ENCODE data around the gene CXCR4.

CXCR4 gene

GRCh38 chr2:136139631-136140030 is 21.7 kb upstream of the CXCR4 start:
- H3K27me3 ChIP-seq (ENCODE audit: control insufficient read depth, insufficient read depth, low read length): peaks cover 2% of the 10 kb centered on the region
- H3K4me3 ChIP-seq (ENCODE audit: low read length): no peak overlapping the region
- no peaks in the 10 kb centered on the region for H3K9me3 ChIP-seq (replicated peaks; ENCODE audit: low read length)
- no peak overlapping the region for H3K9ac ChIP-seq (ENCODE audit: low read depth, low read length)
- H3K36me3 ChIP-seq (ENCODE audit: insufficient read depth, low read length): no peaks in the 10 kb centered on the region
- no peak overlapping the region for H3K4me2 ChIP-seq (ENCODE audit: low read length)
- no peaks in the 10 kb centered on the region for H3K4me1 ChIP-seq (ENCODE audit: control insufficient read depth, insufficient read depth, low read length)

GRCh38 chr2:136137982-136138381 is 20.0 kb upstream of the CXCR4 start:
- no peak overlapping the region for H3K4me2 ChIP-seq (ENCODE audit: low read length)
- no peak overlapping the region for H3K4me3 ChIP-seq (ENCODE audit: low read length)
- no peaks in the 10 kb centered on the region for H3K4me1 ChIP-seq (ENCODE audit: control insufficient read depth, insufficient read depth, low read length)
- no peaks in the 10 kb centered on the region for H3K36me3 ChIP-seq (ENCODE audit: insufficient read depth, low read length)
- no peaks in the 10 kb centered on the region for H3K9me3 ChIP-seq (replicated peaks; ENCODE audit: low read length)
- H3K9ac ChIP-seq (ENCODE audit: low read depth, low read length): no peak overlapping the region
- peaks cover 2% of the 10 kb centered on the region for H3K27me3 ChIP-seq (ENCODE audit: control insufficient read depth, insufficient read depth, low read length)

- Histone ChIP-seq H3K9me3 (replicated peaks; ENCODE audit: low read length) (no peaks in the 10 kb centered on the region), H3K27me3 (ENCODE audit: control insufficient read depth, insufficient read depth, low read length) (peaks cover 2% of the 10 kb centered on the region), H3K4me2 (ENCODE audit: low read length) (no peak overlapping the region), H3K4me3 (ENCODE audit: low read length) (no peak overlapping the region), H3K36me3 (ENCODE audit: insufficient read depth, low read length) (no peaks in the 10 kb centered on the region), H3K9ac (ENCODE audit: low read depth, low read length) (no peak overlapping the region), H3K4me1 (ENCODE audit: control insufficient read depth, insufficient read depth, low read length) (no peaks in the 10 kb centered on the region)
Observed at GRCh38 chr2:136136931-136137330, 19.0 kb upstream of the CXCR4 start.

GRCh38 chr2:136135921-136136906 is 18.3 kb upstream of the CXCR4 start:
- Histone ChIP-seq H3K27me3 (ENCODE audit: control insufficient read depth, insufficient read depth, low read length) (peaks cover 2% of the 10 kb centered on the region), H3K9me3 (replicated peaks; ENCODE audit: low read length) (no peaks in the 10 kb centered on the region), H3K4me1 (ENCODE audit: control insufficient read depth, insufficient read depth, low read length) (no peaks in the 10 kb centered on the region)

GRCh38 chr2:136135462-136135861 is 17.5 kb upstream of the CXCR4 start:
- Histone ChIP-seq H3K4me1 (ENCODE audit: control insufficient read depth, insufficient read depth, low read length) (no peaks in the 10 kb centered on the region), H3K9ac (ENCODE audit: low read depth, low read length) (no peak overlapping the region), H3K4me3 (ENCODE audit: low read length) (no peak overlapping the region), H3K4me2 (ENCODE audit: low read length) (no peak overlapping the region), H3K36me3 (ENCODE audit: insufficient read depth, low read length) (no peaks in the 10 kb centered on the region), H3K9me3 (replicated peaks; ENCODE audit: low read length) (no peaks in the 10 kb centered on the region), H3K27me3 (ENCODE audit: control insufficient read depth, insufficient read depth, low read length) (peaks cover under 1% of the 10 kb centered on the region)

More at GRCh38 chr2:136135921-136136906, 18.3 kb upstream of the CXCR4 start:
- no peak overlapping the region for H3K9ac ChIP-seq (ENCODE audit: low read depth, low read length)
- no peak overlapping the region for H3K4me2 ChIP-seq (ENCODE audit: low read length)
- H3K36me3 ChIP-seq (ENCODE audit: insufficient read depth, low read length): no peaks in the 10 kb centered on the region
- no peak overlapping the region for H3K4me3 ChIP-seq (ENCODE audit: low read length)

- Histone ChIP-seq H3K27me3 (ENCODE audit: control insufficient read depth, insufficient read depth, low read length) (no peaks in the 10 kb centered on the region), H3K4me2 (ENCODE audit: low read length) (no peak overlapping the region), H3K4me1 (ENCODE audit: control insufficient read depth, insufficient read depth, low read length) (no peaks in the 10 kb centered on the region), H3K9me3 (replicated peaks; ENCODE audit: low read length) (no peaks in the 10 kb centered on the region), H3K36me3 (ENCODE audit: insufficient read depth, low read length) (no peaks in the 10 kb centered on the region), H3K4me3 (ENCODE audit: low read length) (no peak overlapping the region), H3K9ac (ENCODE audit: low read depth, low read length) (no peak overlapping the region)
Observed at GRCh38 chr2:136134126-136134525, 16.2 kb upstream of the CXCR4 start.

GRCh38 chr2:136133586-136133985 is 15.6 kb upstream of the CXCR4 start:
- no peak overlapping the region for H3K4me3 ChIP-seq (ENCODE audit: low read length)
- H3K9me3 ChIP-seq (replicated peaks; ENCODE audit: low read length): no peaks in the 10 kb centered on the region
- H3K36me3 ChIP-seq (ENCODE audit: insufficient read depth, low read length): no peaks in the 10 kb centered on the region
- H3K27me3 ChIP-seq (ENCODE audit: control insufficient read depth, insufficient read depth, low read length): peaks cover 4% of the 10 kb centered on the region
- no peak overlapping the region for H3K9ac ChIP-seq (ENCODE audit: low read depth, low read length)
- H3K4me2 ChIP-seq (ENCODE audit: low read length): no peak overlapping the region
- H3K4me1 ChIP-seq (ENCODE audit: control insufficient read depth, insufficient read depth, low read length): no peaks in the 10 kb centered on the region

GRCh38 chr2:136133176-136133575 is 15.2 kb upstream of the CXCR4 start:
- Histone ChIP-seq H3K36me3 (ENCODE audit: insufficient read depth, low read length) (no peaks in the 10 kb centered on the region), H3K9ac (ENCODE audit: low read depth, low read length) (no peak overlapping the region), H3K9me3 (replicated peaks; ENCODE audit: low read length) (no peaks in the 10 kb centered on the region), H3K4me1 (ENCODE audit: control insufficient read depth, insufficient read depth, low read length) (no peaks in the 10 kb centered on the region), H3K4me2 (ENCODE audit: low read length) (no peak overlapping the region), H3K27me3 (ENCODE audit: control insufficient read depth, insufficient read depth, low read length) (peaks cover 4% of the 10 kb centered on the region), H3K4me3 (ENCODE audit: low read length) (no peak overlapping the region)

- no peak overlapping the region for H3K4me3 ChIP-seq (ENCODE audit: low read length)
- H3K4me1 ChIP-seq (ENCODE audit: control insufficient read depth, insufficient read depth, low read length): no peaks in the 10 kb centered on the region
Observed at GRCh38 chr2:136132825-136133155, 14.8 kb upstream of the CXCR4 start.

GRCh38 chr2:136131961-136132824 is 14.2 kb upstream of the CXCR4 start:
- Histone ChIP-seq H3K27me3 (ENCODE audit: control insufficient read depth, insufficient read depth, low read length) (peaks cover 5% of the 10 kb centered on the region), H3K4me3 (ENCODE audit: low read length) (no peak overlapping the region), H3K36me3 (ENCODE audit: insufficient read depth, low read length) (no peaks in the 10 kb centered on the region), H3K9me3 (replicated peaks; ENCODE audit: low read length) (no peaks in the 10 kb centered on the region), H3K4me1 (ENCODE audit: control insufficient read depth, insufficient read depth, low read length) (no peaks in the 10 kb centered on the region), H3K9ac (ENCODE audit: low read depth, low read length) (no peak overlapping the region), H3K4me2 (ENCODE audit: low read length) (no peak overlapping the region)

More at GRCh38 chr2:136132825-136133155, 14.8 kb upstream of the CXCR4 start:
- Histone ChIP-seq H3K4me2 (ENCODE audit: low read length) (no peak overlapping the region), H3K27me3 (ENCODE audit: control insufficient read depth, insufficient read depth, low read length) (peaks cover 4% of the 10 kb centered on the region), H3K9ac (ENCODE audit: low read depth, low read length) (no peak overlapping the region), H3K9me3 (replicated peaks; ENCODE audit: low read length) (no peaks in the 10 kb centered on the region), H3K36me3 (ENCODE audit: insufficient read depth, low read length) (no peaks in the 10 kb centered on the region)

- H3K4me3 ChIP-seq (ENCODE audit: low read length): no peak overlapping the region
- H3K4me1 ChIP-seq (ENCODE audit: control insufficient read depth, insufficient read depth, low read length): no peaks in the 10 kb centered on the region
- no peaks in the 10 kb centered on the region for H3K9me3 ChIP-seq (replicated peaks; ENCODE audit: low read length)
- H3K36me3 ChIP-seq (ENCODE audit: insufficient read depth, low read length): no peaks in the 10 kb centered on the region
- H3K9ac ChIP-seq (ENCODE audit: low read depth, low read length): no peak overlapping the region
- H3K4me2 ChIP-seq (ENCODE audit: low read length): no peak overlapping the region
- H3K27me3 ChIP-seq (ENCODE audit: control insufficient read depth, insufficient read depth, low read length): peaks cover 12% of the 10 kb centered on the region
Observed at GRCh38 chr2:136131484-136131960, 13.6 kb upstream of the CXCR4 start.
